Activated CD8-positive, alpha-beta memory T cell treated with anti-CD3 and anti-CD28 coated beads for 24 hours (primary cell): ENCODE results near the gene ENPEP.
A peak's percentile ranks its signal among the peaks of the same experiment; 100 is the strongest.
"Not testable (repeated sequence)": the region's sequence is repeated elsewhere in the genome, so short reads cannot be mapped to it uniquely, and the experiment has no call there.

ENCODE experiments used
- DNase-seq: peaks from one replicate; pipeline ENCODE4 v3.0.0-alpha.2; 2020

ENPEP gene

GRCh38 chr4:110486256-110486655 lies 10.3 kb downstream of the ENPEP start:
- DNase-seq: no peak

DNA sequence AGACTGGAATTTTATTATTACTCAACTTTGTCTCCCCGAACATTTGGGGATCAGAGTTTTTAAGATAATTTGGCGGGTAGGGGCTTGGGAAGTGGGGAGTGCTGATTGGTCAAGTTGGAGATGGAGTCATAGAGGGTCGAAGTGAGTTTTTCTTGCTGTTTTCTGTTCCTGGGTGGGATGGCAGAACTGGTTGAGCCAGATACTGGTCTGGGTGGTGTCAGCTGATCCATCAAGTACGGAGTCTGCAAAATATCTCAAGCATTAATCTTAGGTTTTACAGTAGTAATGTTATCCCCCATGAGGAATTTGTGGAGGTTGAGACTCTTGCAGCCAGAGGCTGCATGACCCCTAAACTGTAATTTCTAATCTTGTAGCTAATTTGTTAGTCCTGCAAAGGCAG lies 10.9 kb downstream of the ENPEP start:
- not testable (repeated sequence) for DNase-seq

GRCh38 chr4:110487873-110488272 lies 11.9 kb downstream of the ENPEP start:
- DNase-seq: no peak

- DNase-seq: no peak
Measured at GRCh38 chr4:110489901-110490508, 14.1 kb downstream of the ENPEP start.

DNA sequence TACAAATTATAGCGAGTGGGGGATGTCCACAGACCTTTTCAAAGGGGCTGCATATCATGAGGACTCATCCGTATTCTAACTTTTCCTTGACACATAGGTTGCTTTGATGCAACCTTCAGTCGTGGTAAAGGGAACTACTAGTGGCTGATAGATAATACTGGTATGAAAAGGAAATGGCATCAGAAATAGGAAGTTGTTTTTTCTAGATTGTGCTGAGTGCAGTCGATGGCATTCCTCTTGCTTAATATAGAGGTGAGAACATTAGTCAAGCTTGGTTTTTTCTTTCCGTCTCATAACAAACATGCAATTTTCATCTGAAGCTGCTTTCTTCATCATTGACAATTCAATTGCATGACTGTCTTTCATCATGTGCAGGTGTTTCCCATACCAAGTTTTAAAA lies 16.6 kb downstream of the ENPEP start:
- no peak for DNase-seq

DNA sequence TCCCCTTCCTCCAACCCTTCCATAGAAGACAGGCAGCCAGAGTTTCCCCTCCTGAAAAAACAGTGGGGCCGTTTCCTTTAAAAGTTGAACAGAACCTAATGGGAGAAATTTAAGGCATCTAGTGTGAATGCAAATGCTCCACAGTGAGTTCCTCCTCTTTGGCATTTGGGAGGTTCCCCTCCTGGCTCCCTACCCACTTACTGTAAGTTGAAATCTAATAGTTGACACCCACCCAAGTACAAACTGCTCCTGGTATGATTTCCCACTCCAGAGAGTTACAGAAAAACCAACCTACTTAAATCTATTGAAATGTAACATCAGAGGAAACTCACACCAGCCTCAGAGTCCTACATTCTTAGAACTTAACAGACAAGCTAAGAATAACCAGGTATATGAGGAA lies 17.6 kb downstream of the ENPEP start:
- no peak for DNase-seq

DNA sequence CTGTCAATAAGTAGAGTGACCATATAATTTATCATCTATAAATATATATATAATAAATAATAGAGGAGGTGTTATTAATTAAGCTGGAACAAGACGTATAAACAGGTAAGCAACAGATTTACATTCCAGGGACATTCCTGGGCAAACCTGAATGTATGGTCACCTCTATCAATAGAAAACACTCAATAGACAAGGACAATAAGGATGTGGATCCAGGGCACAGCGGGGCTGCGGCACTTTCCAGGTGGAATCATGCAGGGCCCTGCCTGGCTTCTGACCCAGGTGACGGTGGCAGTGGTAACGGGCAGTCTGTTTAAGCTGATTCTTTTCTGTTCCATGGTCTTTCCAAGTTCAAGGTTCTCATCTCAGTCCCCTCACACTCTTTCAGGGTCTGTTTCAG lies 22.5 kb downstream of the ENPEP start:
- DNase-seq: no peak

DNA sequence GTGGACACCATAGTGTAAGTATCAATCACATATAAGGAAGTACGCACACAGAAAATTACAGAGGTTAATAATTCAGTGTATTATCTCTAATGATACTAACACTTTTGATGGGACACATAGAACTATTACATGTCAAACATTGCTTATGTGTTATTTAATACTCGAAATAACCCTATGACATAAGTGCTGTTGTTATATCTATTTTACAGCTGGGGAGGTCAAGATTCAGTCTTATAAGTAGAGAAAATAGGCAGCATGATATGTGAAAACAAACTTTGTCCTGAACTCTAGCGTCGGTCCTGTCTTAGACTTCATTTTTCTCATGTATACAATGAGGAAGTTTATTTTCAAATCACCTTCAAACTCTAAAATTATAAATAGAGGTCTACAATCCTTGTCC lies 23.2 kb downstream of the ENPEP start:
- DNase-seq: no peak

- DNase-seq: no peak
Measured at GRCh38 chr4:110501826-110502225, 25.9 kb downstream of the ENPEP start.

GRCh38 chr4:110503270-110504083 lies 27.5 kb downstream of the ENPEP start:
- DNase-seq: no peak

GRCh38 chr4:110504084-110504435 lies 28.1 kb downstream of the ENPEP start:
- no peak for DNase-seq

DNA sequence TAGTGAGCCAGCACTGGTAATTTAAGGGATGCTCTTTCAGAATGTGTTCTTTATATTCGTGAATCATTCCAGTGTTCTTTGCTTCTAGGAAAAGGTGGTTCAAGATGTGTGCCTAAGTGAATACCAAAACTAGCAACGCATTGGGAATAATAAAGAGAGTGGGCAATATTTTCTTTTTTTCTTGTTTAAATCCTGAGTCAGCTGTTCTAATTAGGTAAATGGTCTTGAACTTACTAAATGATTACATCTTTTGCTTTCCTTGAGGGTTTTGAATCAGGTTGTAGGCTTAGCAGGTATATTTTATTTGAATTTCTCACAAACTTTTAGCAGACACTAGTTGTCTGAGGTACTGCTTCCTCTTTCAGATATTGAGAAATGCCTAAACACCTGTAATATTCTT lies 29.5 kb downstream of the ENPEP start:
- no peak for DNase-seq

GRCh38 chr4:110508827-110509710 lies 33.1 kb downstream of the ENPEP start:
- DNase-seq: no peak

DNA sequence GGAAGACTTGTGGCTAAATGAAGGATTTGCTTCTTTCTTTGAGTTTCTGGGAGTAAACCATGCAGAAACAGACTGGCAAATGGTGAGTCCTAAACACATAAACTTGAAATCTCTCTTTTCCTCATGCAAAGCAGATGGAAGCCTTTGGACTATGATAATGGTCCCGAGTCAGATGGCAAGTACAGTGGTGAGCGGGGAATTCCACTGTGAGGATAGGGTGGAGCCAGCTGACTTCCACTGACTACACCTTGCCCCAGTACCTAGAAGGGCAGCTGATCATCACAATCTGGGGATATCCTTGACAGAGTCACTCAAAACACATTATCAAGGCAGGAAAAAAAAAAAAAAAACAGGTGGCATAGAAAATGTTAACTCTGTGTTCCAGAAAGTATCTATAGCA lies 34.3 kb downstream of the ENPEP start:
- no peak for DNase-seq

- DNase-seq: no peak
Measured at GRCh38 chr4:110510955-110511544, 35.1 kb downstream of the ENPEP start.

DNA sequence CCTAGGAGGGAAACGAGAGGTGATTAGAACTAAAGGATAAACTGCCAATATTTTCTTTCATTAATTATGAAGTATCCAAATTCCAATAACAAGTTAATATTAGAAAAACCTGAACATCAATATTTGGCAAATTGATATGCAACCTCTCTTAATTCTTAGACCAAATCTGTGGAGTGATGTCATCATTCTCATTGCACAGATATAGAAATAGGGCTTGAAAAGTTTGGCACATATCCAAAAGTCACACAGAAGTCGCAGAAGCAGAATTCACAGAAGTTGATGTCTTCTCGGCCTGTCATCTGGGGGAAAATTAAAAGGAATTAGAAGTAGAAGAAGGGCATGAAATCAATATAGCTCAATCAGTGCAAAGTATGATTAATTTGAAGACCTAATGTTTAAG lies 36.9 kb downstream of the ENPEP start:
- no peak for DNase-seq

- DNase-seq: no peak
Measured at GRCh38 chr4:110514889-110515479, 39.0 kb downstream of the ENPEP start.

GRCh38 chr4:110515676-110516075 lies 39.7 kb downstream of the ENPEP start:
- no peak for DNase-seq

DNA sequence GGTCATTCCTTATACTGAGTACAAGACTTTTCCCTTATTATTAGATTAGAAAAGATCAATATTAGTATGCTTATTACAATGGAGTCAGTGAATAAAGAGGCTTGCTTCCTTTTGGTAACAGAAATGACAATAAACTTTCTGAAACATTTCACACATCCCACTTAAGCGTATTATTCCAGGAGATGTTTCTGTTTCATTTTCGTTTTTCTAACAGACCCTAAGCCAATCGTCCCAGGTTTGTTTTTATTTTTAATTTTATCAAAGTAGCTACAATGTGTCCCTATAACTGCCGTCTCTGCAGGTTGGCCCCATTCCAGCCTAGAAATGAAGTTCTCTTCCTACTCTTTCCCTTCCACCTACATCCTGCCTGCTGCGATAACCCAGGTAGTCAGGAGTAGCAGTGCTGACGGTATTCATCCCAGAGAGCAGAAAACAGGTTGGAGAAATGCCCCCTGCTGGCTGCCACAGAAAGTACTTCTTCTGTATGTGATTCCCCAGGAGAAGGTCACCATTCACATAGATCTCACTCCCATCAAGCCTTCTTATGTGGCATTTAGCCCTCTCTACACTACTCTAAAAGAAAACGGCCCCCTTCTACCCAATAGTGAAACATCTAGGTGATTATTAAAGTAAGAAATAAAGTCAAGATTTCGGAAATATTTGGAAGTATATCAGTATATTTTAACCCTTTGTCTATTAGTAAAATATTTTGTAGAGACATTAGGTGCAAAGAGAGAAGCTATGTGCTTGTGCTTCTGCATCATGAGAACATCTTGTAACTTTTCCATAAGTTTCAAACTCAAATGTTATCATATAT lies 40.4 kb downstream of the ENPEP start:
- DNase-seq: peak; percentile 84

DNA sequence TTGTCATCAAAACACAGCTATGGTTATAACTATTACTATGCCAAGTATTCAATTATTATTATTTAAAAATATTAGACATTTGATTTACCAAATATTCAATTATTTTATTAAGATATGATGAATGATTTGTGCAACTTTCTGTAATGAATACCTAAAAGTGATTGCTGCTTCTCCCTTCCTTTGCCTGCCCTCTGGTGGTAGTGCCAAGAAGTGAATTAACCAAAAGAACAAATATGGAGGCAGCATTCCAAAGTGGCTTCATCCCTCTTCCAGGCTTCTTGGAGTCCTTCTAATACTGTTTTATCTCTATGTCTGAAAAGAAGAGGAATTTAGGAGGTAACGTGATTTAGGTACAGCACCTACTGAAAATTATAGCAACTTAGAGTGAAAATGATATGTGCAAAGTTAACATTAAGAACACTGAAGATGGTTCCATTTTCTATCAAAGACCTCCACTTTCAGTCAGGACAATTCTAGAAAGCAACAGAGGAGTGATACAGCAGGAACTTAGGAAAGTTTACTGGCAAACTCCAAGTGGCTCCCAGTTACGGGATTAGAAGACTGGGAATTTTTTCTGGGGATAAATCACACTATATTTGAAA lies 43.0 kb downstream of the ENPEP start:
- no peak for DNase-seq

DNA sequence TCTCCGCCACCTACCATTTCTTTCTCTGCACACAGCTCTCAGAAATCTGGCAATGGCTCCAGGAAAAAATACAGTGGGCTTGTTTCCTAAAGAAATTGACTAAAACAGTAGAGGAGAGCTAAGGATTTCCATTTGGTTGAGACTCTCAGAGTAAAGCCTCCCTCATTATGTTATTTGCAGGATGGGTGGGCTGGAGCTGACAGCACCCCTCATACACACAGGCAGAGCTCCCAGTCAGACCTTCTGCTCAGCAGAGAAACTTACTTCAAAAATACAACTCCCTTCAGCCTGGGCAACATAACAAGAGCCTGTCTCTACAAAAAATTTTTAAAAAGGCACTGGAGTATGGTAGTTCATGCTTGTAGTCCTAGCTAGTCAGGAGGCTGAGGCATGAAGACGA lies 44.9 kb downstream of the ENPEP start:
- DNase-seq: no peak

- no peak for DNase-seq
Measured at GRCh38 chr4:110526589-110526988, 50.6 kb downstream of the ENPEP start.
